ENCODE measurements around the gene ZNF284.

ZNF284 gene

GRCh38 chr19:44071824-44072542, at the start of gene ZNF284:
Gene ZNF284, plus strand, starts transcription at chr19:44072159. Its CDS starts 4,231 bp downstream, at chr19:44076390.
- peak within 1 kb of the TSS; percentile 95 for H3K4me2 ChIP-seq
- peak within 1 kb of the TSS; percentile 73 for H3K4me3 ChIP-seq
- H3K9ac ChIP-seq: peak within 1 kb of the TSS; percentile 61
- peaks cover 18% of the 10 kb centered on the region for H3K4me1 ChIP-seq
- H3K9me3 ChIP-seq: peaks cover 44% of the 10 kb centered on the region
- peaks cover 25% of the 10 kb centered on the region for H3K36me3 ChIP-seq
- H4K20me1 ChIP-seq: no peaks in the 10 kb centered on the region
- TF ChIP-seq Cebpa-rat (IDR thresholded peaks at IDR 0.05): no peak
- no peaks in the 10 kb centered on the region for H3K27me3 ChIP-seq
- peak within 1 kb of the TSS; percentile 74 for H3K27ac ChIP-seq

GRCh38 chr19:44024900-44025216, 47.1 kb upstream of the ZNF284 start:
- H3K27ac ChIP-seq: peak overlapping the region; percentile 47; the same call in 1 of the 2 replicates
- peak overlapping the region; percentile 69 for H3K4me3 ChIP-seq

GRCh38 chr19:44025217-44025936, 46.6 kb upstream of the ZNF284 start, which contains the start of gene ZNF222:
Gene ZNF222, plus strand, starts transcription at chr19:44025379. Its CDS starts 58 bp downstream, at chr19:44025437.
- Histone ChIP-seq H4K20me1 (no peaks in the 10 kb centered on the region), H3K4me3 (peak within 1 kb of the TSS; percentile 69), H3K9ac (peak within 1 kb of the TSS; percentile 71), H3K4me2 (peak within 1 kb of the TSS; percentile 81), H3K27ac (peak within 1 kb of the TSS; percentile 47), H3K27me3 (no peaks in the 10 kb centered on the region), H3K9me3 (peaks cover 51% of the 10 kb centered on the region), H3K4me1 (peaks cover 8% of the 10 kb centered on the region; the same call in 1 of the 2 replicates), H3K36me3 (peaks cover 40% of the 10 kb centered on the region)
- TF ChIP-seq Cebpa-rat (IDR thresholded peaks at IDR 0.05): no peak

More at GRCh38 chr19:44024900-44025216, 47.1 kb upstream of the ZNF284 start:
- no peak for TF ChIP-seq Cebpa-rat (IDR thresholded peaks at IDR 0.05)
- peak overlapping the region; percentile 81 for H3K4me2 ChIP-seq
- H3K36me3 ChIP-seq: peaks cover 35% of the 10 kb centered on the region
- peaks cover 8% of the 10 kb centered on the region; the same call in 1 of the 2 replicates for H3K4me1 ChIP-seq
- H4K20me1 ChIP-seq: no peaks in the 10 kb centered on the region
- peak overlapping the region; percentile 71 for H3K9ac ChIP-seq
- H3K9me3 ChIP-seq: peaks cover 45% of the 10 kb centered on the region
- H3K27me3 ChIP-seq: no peaks in the 10 kb centered on the region

GRCh38 chr19:44026622-44027021, 45.3 kb upstream of the ZNF284 start:
- Histone ChIP-seq H3K4me1 (peaks cover 8% of the 10 kb centered on the region; the same call in 1 of the 2 replicates), H3K9ac (no peak overlapping the region), H4K20me1 (no peaks in the 10 kb centered on the region), H3K4me3 (no peak overlapping the region), H3K4me2 (no peak overlapping the region), H3K27me3 (no peaks in the 10 kb centered on the region), H3K36me3 (peaks cover 52% of the 10 kb centered on the region), H3K27ac (no peak overlapping the region), H3K9me3 (peaks cover 63% of the 10 kb centered on the region)
- TF ChIP-seq Cebpa-rat (IDR thresholded peaks at IDR 0.05): no peak

GRCh38 chr19:44032001-44032610, 39.9 kb upstream of the ZNF284 start:
- TF ChIP-seq Cebpa-rat (IDR thresholded peaks at IDR 0.05): no peak

GRCh38 chr19:44042147-44042546, 29.8 kb upstream of the ZNF284 start:
- Histone ChIP-seq H3K27me3 (no peaks in the 10 kb centered on the region), H3K27ac (no peak overlapping the region), H3K4me2 (no peak overlapping the region), H3K9ac (no peak overlapping the region), H3K4me3 (no peak overlapping the region), H4K20me1 (no peaks in the 10 kb centered on the region), H3K36me3 (no peaks in the 10 kb centered on the region), H3K4me1 (no peaks in the 10 kb centered on the region), H3K9me3 (peaks cover 16% of the 10 kb centered on the region)
- TF ChIP-seq Cebpa-rat (IDR thresholded peaks at IDR 0.05): no peak

More at GRCh38 chr19:44032001-44032610, 39.9 kb upstream of the ZNF284 start:
- Histone ChIP-seq H3K9ac (no peak overlapping the region), H3K27me3 (no peaks in the 10 kb centered on the region), H3K4me3 (peak overlapping the region; percentile 47), H3K36me3 (peaks cover 77% of the 10 kb centered on the region), H3K4me2 (no peak overlapping the region), H3K4me1 (no peaks in the 10 kb centered on the region), H3K9me3 (peaks cover 98% of the 10 kb centered on the region), H3K27ac (no peak overlapping the region), H4K20me1 (no peaks in the 10 kb centered on the region)

- H3K4me2 ChIP-seq: peak overlapping the region; percentile 71
- H3K9me3 ChIP-seq: peaks cover 20% of the 10 kb centered on the region
- no peaks in the 10 kb centered on the region for H3K27me3 ChIP-seq
- H3K27ac ChIP-seq: no peak overlapping the region
- peaks cover 8% of the 10 kb centered on the region; the same call in 1 of the 2 replicates for H3K4me1 ChIP-seq
- TF ChIP-seq Cebpa-rat (IDR thresholded peaks at IDR 0.05): no peak
- H3K36me3 ChIP-seq: peaks cover 13% of the 10 kb centered on the region
- 0 out of 2 replicates have a peak overlapping the region, but pooled peaks have one; percentile 64 for H3K9ac ChIP-seq
- no peaks in the 10 kb centered on the region for H4K20me1 ChIP-seq
- peak overlapping the region; percentile 74 for H3K4me3 ChIP-seq
These were observed 21.0 kb upstream of the ZNF284 start for GRCh38 chr19:44050740-44051649.

- H3K36me3 ChIP-seq: peaks cover 16% of the 10 kb centered on the region
- peak within 1 kb of the TSS; percentile 64 for H3K9ac ChIP-seq
- no peak for TF ChIP-seq Cebpa-rat (IDR thresholded peaks at IDR 0.05)
- peaks cover 8% of the 10 kb centered on the region; the same call in 1 of the 2 replicates for H3K4me1 ChIP-seq
- H4K20me1 ChIP-seq: no peaks in the 10 kb centered on the region
- H3K27me3 ChIP-seq: no peaks in the 10 kb centered on the region
- peak within 1 kb of the TSS; percentile 74 for H3K4me3 ChIP-seq
- peak within 1 kb of the TSS; percentile 71 for H3K4me2 ChIP-seq
- peaks cover 20% of the 10 kb centered on the region for H3K9me3 ChIP-seq
- 0 out of 2 replicates have a peak within 1 kb of the TSS, but pooled peaks have one; percentile 40 for H3K27ac ChIP-seq
These were observed 20.1 kb upstream of the ZNF284 start, which contains the start of gene ZNF223 for GRCh38 chr19:44051650-44052402. Gene ZNF223, plus strand, starts transcription at chr19:44052036. Its CDS starts 3,141 bp downstream, at chr19:44055177.
